WTC11 (cell line): ENCODE data around the gene INO80D. TPM values are rescaled to one million over a fixed set of nuclear protein-coding genes. Genes with fewer than 3 reads are reported as not detected.

ENCODE experiments used
- ATAC-seq: fragments of 200-7000 bp; cut with Tn5 transposase; 2 replicates; pipeline ENCODE4 v1.10.0; 2021; ENCODE audit warnings: mild to moderate bottlenecking, moderate library complexity
- CTCF ChIA-PET: fragments of 300-600 bp; sonication (Branson Sonifier 250); formaldehyde crosslinking; loops from one replicate; lab custom pipeline; 2021; ENCODE audit warnings: antibody characterized with exemption; lab: Charles Lee
- POLR2A ChIA-PET: fragments of 350-600 bp; sonication (Branson Sonifier 250); formaldehyde crosslinking; loops from one replicate; lab custom pipeline; 2021; ENCODE audit warnings: antibody characterized with exemption; lab: Charles Lee
- DNase-seq: peaks from one replicate; pipeline ENCODE4 v3.0.0; 2021; ENCODE audit warnings: low spot score
- H3K27ac Mint-ChIP-seq: 2 replicates; pipeline ENCODE4 v1.8.0; 2021; ENCODE audit warnings: mixed read lengths
- H3K27me3 Mint-ChIP-seq: 2 replicates; pipeline ENCODE4 v1.8.0; 2021; ENCODE audit warnings: low read depth, mild to moderate bottlenecking, moderate library complexity, mixed read lengths
- H3K36me3 Mint-ChIP-seq: 2 replicates; pipeline ENCODE4 v1.8.0; 2021; ENCODE audit warnings: mixed read lengths
- H3K4me1 Mint-ChIP-seq: 2 replicates; pipeline ENCODE4 v1.8.0; 2022; ENCODE audit warnings: mixed read lengths
- H3K4me3 Mint-ChIP-seq: 2 replicates; pipeline ENCODE4 v1.8.0; 2021; ENCODE audit warnings: mild to moderate bottlenecking, moderate library complexity, mixed read lengths
- H3K9me3 Mint-ChIP-seq: 2 replicates; pipeline ENCODE4 v1.8.0; 2021; ENCODE audit warnings: mixed read lengths
- ETV6 ChIP-seq: sonication (generic); formaldehyde crosslinking; IDR thresholded peaks from 2 replicates; pipeline ENCODE4 v1.8.1; 2022; ENCODE audit warnings: mild to moderate bottlenecking, missing genetic modification reagents
- FOXK1 ChIP-seq: sonication (generic); formaldehyde crosslinking; IDR thresholded peaks from 2 replicates; pipeline ENCODE4 v1.8.0; 2022; ENCODE audit warnings: mild to moderate bottlenecking, moderate library complexity, missing genetic modification reagents
- GABPB1 ChIP-seq: sonication (generic); formaldehyde crosslinking; IDR thresholded peaks from 2 replicates; pipeline ENCODE4 v1.8.1; 2023; ENCODE audit warnings: mild to moderate bottlenecking, missing genetic modification reagents
- IRF2 ChIP-seq: sonication (generic); formaldehyde crosslinking; IDR thresholded peaks from 2 replicates; pipeline ENCODE4 v1.8.0; 2022; ENCODE audit warnings: low read depth, missing genetic modification reagents, borderline replicate concordance
- JUN ChIP-seq: sonication (generic); formaldehyde crosslinking; IDR thresholded peaks from 2 replicates; pipeline ENCODE4 v1.8.0; 2023; ENCODE audit warnings: mild to moderate bottlenecking, missing genetic modification reagents
- NFE2L1 ChIP-seq: sonication (generic); formaldehyde crosslinking; IDR thresholded peaks from 2 replicates; pipeline ENCODE4 v1.8.1; 2023; ENCODE audit warnings: missing genetic modification reagents
- NR3C1 ChIP-seq: sonication (generic); formaldehyde crosslinking; conservative IDR thresholded peaks from 2 replicates; pipeline ENCODE4 v1.8.1; 2023; ENCODE audit warnings: low read depth, mild to moderate bottlenecking, missing genetic modification reagents
- SMAD4 ChIP-seq: sonication (generic); formaldehyde crosslinking; IDR thresholded peaks from 2 replicates; pipeline ENCODE4 v1.8.0; 2022; ENCODE audit warnings: mild to moderate bottlenecking, missing genetic modification reagents
- TCF7 ChIP-seq: sonication (generic); formaldehyde crosslinking; IDR thresholded peaks from 2 replicates; pipeline ENCODE4 v1.8.0; 2022; ENCODE audit warnings: mild to moderate bottlenecking, low read depth, missing genetic modification reagents, moderate library complexity
- ZNF121 ChIP-seq: sonication (generic); formaldehyde crosslinking; IDR thresholded peaks from 2 replicates; pipeline ENCODE4 v1.8.0; 2023; ENCODE audit warnings: missing genetic modification reagents
- total RNA-seq: library from RNA; stranded (reverse); gene quantifications from 3 replicates; pipeline ENCODE4 v1.2.3, GENCODE V29; 2021
- TF ChIP-seq, protein P1 (sequence below): sonication (generic); formaldehyde crosslinking; IDR thresholded peaks from 2 replicates; pipeline ENCODE4 v1.8.1; 2023; ENCODE audit warnings: mild to moderate bottlenecking, moderate library complexity, missing genetic modification reagents
- TF ChIP-seq, protein P2 (sequence below): sonication (generic); formaldehyde crosslinking; IDR thresholded peaks from 2 replicates; pipeline ENCODE4 v1.8.1; 2023; ENCODE audit warnings: mild to moderate bottlenecking, missing genetic modification reagents, moderate library complexity
- TF ChIP-seq, protein P3 (sequence below): sonication (generic); formaldehyde crosslinking; conservative IDR thresholded peaks from 2 replicates; pipeline ENCODE4 v1.8.1; 2023; ENCODE audit warnings: mild to moderate bottlenecking, low read depth, missing genetic modification reagents, moderate library complexity
- TF ChIP-seq, protein P4 (sequence below): sonication (generic); formaldehyde crosslinking; IDR thresholded peaks from 2 replicates; pipeline ENCODE4 v1.8.1; 2022; ENCODE audit warnings: low read depth, missing genetic modification reagents, borderline replicate concordance
- TF ChIP-seq, protein P5 (sequence below): sonication (generic); formaldehyde crosslinking; IDR thresholded peaks from 2 replicates; pipeline ENCODE4 v1.8.1; 2022; ENCODE audit warnings: mild to moderate bottlenecking, missing genetic modification reagents, moderate library complexity, borderline replicate concordance
- TF ChIP-seq, protein P6 (sequence below): sonication (generic); formaldehyde crosslinking; IDR thresholded peaks from 2 replicates; pipeline ENCODE4 v1.8.0; 2023; ENCODE audit warnings: missing genetic modification reagents, mild to moderate bottlenecking, borderline replicate concordance

INO80D gene
- total RNA-seq, 1 experiment from 2014 or later = 30.9 TPM

DNA sequence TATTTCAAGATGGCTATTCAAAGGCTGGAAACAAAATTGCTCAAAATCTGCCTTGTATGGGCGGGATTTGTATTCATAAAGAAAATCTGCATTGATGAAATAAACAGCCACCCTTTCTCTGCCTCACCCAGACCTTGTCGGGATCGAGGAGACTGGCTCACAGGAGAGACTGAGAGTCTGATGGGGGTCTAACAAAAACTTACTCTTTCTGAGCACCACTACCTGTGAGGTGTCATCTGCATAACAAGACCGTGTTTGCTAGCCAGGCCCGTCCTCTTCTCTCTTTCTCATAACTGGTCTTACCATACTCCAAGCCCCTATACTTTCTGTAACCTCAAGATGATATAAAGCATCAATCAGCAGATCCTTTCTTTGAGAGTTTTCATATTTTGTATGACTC, 115.6 kb downstream of the INO80D start:
- Mint-ChIP-seq H3K36me3 (no peaks in the 10 kb centered on the region), H3K27me3 (no peaks in the 10 kb centered on the region), H3K4me3 (no peak overlapping the region), H3K9me3 (no peaks in the 10 kb centered on the region), H3K4me1 (peaks cover 24% of the 10 kb centered on the region), H3K27ac (no peak overlapping the region)
- ChIA-PET POLR2A (no interaction called here), CTCF (interaction anchor here (0.7 to 3.0 kb wide), 3 partner anchors 22 to 44 kb away, joined by 3 to 12 read pairs (median 4); no protein-coding TSS in a partner anchor)
- TF ChIP-seq GABPB1 (CRISPR knock-in tag) = no peak
- DNase-seq (no peak), ATAC-seq (peak; percentile 75)

DNA sequence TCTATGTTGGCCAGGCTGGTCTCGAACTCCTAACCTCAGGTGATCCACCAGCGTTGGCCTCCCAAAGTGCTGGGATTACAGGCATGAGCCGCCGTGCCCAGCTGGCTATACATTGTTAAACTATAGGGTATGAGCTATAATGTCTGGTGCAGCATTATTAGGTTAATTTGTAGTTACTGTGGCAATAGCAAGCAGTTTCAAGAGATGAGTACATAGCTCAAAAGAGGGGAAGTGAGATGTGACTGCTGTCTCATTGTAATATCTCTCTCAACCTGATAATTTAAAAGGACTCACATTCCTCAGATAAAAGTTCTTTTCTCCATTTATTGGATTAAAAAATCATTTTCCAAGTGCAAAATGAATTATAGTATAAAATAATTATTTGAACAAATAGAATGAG, 116.4 kb downstream of the INO80D start:
- H3K36me3 Mint-ChIP-seq = no peaks in the 10 kb centered on the region
- ChIA-PET POLR2A (no interaction called here), CTCF (interaction anchor here (1.7 to 2.1 kb wide), 2 partner anchors 22 to 44 kb away, joined by 6 to 11 read pairs; no protein-coding TSS in a partner anchor)
- ATAC-seq = no peak
- TF ChIP-seq, protein P1, sequence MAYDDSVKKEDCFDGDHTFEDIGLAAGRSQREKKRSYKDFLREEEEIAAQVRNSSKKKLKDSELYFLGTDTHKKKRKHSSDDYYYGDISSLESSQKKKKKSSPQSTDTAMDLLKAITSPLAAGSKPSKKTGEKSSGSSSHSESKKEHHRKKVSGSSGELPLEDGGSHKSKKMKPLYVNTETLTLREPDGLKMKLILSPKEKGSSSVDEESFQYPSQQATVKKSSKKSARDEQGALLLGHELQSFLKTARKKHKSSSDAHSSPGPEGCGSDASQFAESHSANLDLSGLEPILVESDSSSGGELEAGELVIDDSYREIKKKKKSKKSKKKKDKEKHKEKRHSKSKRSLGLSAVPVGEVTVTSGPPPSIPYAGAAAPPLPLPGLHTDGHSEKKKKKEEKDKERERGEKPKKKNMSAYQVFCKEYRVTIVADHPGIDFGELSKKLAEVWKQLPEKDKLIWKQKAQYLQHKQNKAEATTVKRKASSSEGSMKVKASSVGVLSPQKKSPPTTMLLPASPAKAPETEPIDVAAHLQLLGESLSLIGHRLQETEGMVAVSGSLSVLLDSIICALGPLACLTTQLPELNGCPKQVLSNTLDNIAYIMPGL (CRISPR knock-in tag) = no peak
- no peak for TF ChIP-seq SMAD4 (CRISPR knock-in tag)
- no peak for TF ChIP-seq JUN
- TF ChIP-seq, protein P2, sequence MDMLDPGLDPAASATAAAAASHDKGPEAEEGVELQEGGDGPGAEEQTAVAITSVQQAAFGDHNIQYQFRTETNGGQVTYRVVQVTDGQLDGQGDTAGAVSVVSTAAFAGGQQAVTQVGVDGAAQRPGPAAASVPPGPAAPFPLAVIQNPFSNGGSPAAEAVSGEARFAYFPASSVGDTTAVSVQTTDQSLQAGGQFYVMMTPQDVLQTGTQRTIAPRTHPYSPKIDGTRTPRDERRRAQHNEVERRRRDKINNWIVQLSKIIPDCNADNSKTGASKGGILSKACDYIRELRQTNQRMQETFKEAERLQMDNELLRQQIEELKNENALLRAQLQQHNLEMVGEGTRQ = no peak
- no peak for TF ChIP-seq TCF7
- TF ChIP-seq, protein P3, sequence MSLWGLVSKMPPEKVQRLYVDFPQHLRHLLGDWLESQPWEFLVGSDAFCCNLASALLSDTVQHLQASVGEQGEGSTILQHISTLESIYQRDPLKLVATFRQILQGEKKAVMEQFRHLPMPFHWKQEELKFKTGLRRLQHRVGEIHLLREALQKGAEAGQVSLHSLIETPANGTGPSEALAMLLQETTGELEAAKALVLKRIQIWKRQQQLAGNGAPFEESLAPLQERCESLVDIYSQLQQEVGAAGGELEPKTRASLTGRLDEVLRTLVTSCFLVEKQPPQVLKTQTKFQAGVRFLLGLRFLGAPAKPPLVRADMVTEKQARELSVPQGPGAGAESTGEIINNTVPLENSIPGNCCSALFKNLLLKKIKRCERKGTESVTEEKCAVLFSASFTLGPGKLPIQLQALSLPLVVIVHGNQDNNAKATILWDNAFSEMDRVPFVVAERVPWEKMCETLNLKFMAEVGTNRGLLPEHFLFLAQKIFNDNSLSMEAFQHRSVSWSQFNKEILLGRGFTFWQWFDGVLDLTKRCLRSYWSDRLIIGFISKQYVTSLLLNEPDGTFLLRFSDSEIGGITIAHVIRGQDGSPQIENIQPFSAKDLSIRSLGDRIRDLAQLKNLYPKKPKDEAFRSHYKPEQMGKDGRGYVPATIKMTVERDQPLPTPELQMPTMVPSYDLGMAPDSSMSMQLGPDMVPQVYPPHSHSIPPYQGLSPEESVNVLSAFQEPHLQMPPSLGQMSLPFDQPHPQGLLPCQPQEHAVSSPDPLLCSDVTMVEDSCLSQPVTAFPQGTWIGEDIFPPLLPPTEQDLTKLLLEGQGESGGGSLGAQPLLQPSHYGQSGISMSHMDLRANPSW (CRISPR knock-in tag) = no peak
- no peak for TF ChIP-seq ETV6 (CRISPR knock-in tag)
- TF ChIP-seq IRF2 (CRISPR knock-in tag) = no peak
- TF ChIP-seq NR3C1 (CRISPR knock-in tag) = no peak
- TF ChIP-seq, protein P4, sequence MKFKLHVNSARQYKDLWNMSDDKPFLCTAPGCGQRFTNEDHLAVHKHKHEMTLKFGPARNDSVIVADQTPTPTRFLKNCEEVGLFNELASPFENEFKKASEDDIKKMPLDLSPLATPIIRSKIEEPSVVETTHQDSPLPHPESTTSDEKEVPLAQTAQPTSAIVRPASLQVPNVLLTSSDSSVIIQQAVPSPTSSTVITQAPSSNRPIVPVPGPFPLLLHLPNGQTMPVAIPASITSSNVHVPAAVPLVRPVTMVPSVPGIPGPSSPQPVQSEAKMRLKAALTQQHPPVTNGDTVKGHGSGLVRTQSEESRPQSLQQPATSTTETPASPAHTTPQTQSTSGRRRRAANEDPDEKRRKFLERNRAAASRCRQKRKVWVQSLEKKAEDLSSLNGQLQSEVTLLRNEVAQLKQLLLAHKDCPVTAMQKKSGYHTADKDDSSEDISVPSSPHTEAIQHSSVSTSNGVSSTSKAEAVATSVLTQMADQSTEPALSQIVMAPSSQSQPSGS = no peak
- TF ChIP-seq, protein P5, sequence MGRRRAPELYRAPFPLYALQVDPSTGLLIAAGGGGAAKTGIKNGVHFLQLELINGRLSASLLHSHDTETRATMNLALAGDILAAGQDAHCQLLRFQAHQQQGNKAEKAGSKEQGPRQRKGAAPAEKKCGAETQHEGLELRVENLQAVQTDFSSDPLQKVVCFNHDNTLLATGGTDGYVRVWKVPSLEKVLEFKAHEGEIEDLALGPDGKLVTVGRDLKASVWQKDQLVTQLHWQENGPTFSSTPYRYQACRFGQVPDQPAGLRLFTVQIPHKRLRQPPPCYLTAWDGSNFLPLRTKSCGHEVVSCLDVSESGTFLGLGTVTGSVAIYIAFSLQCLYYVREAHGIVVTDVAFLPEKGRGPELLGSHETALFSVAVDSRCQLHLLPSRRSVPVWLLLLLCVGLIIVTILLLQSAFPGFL (CRISPR knock-in tag) = no peak
- no peak for TF ChIP-seq FOXK1 (CRISPR knock-in tag)
- no peak for TF ChIP-seq NFE2L1 (CRISPR knock-in tag)
- TF ChIP-seq, protein P6, sequence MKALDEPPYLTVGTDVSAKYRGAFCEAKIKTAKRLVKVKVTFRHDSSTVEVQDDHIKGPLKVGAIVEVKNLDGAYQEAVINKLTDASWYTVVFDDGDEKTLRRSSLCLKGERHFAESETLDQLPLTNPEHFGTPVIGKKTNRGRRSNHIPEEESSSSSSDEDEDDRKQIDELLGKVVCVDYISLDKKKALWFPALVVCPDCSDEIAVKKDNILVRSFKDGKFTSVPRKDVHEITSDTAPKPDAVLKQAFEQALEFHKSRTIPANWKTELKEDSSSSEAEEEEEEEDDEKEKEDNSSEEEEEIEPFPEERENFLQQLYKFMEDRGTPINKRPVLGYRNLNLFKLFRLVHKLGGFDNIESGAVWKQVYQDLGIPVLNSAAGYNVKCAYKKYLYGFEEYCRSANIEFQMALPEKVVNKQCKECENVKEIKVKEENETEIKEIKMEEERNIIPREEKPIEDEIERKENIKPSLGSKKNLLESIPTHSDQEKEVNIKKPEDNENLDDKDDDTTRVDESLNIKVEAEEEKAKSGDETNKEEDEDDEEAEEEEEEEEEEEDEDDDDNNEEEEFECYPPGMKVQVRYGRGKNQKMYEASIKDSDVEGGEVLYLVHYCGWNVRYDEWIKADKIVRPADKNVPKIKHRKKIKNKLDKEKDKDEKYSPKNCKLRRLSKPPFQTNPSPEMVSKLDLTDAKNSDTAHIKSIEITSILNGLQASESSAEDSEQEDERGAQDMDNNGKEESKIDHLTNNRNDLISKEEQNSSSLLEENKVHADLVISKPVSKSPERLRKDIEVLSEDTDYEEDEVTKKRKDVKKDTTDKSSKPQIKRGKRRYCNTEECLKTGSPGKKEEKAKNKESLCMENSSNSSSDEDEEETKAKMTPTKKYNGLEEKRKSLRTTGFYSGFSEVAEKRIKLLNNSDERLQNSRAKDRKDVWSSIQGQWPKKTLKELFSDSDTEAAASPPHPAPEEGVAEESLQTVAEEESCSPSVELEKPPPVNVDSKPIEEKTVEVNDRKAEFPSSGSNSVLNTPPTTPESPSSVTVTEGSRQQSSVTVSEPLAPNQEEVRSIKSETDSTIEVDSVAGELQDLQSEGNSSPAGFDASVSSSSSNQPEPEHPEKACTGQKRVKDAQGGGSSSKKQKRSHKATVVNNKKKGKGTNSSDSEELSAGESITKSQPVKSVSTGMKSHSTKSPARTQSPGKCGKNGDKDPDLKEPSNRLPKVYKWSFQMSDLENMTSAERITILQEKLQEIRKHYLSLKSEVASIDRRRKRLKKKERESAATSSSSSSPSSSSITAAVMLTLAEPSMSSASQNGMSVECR (CRISPR knock-in tag) = no peak
- no peak for TF ChIP-seq ZNF121
- TF ChIP-seq, all 79 proteins: peak for 0
- Mint-ChIP-seq H3K27me3 (no peaks in the 10 kb centered on the region), H3K9me3 (no peaks in the 10 kb centered on the region), H3K4me1 (peaks cover 27% of the 10 kb centered on the region), H3K4me3 (no peak overlapping the region), H3K27ac (no peak overlapping the region)
- DNase-seq = no peak
